CD4-positive, alpha-beta memory T cell (primary cell): Measurements from ENCODE around the gene EFNA4. TPM values are rescaled to one million over a fixed set of nuclear protein-coding genes. Genes with fewer than 3 reads are reported as not detected.

Experiments used
- CTCF ChIA-PET: fragments of 350-600 bp; sonication (Branson Sonifier 250); formaldehyde crosslinking; loops from one replicate; lab custom pipeline; 2021; ENCODE audit warnings: inconsistent platforms; ENCODE audit not compliant: partially characterized antibody; lab: Charles Lee
- POLR2A ChIA-PET: fragments of 350-600 bp; sonication (Branson Sonifier 250); formaldehyde crosslinking; loops from one replicate; lab custom pipeline; 2021; ENCODE audit not compliant: partially characterized antibody; lab: Charles Lee
- DNase-seq, 5 donors: peaks; one replicate each; pipeline versions ENCODE4 v3.0.0 to v3.0.0-alpha.2; 2020 to 2022; ENCODE audit warnings: mixed read lengths in 1 of 5
- H3K27ac ChIP-seq: one replicate; pipeline ENCODE4 v1.7.0; 2013; ENCODE audit warnings: low read depth, low read length
- H3K27me3 ChIP-seq: 2 replicates; pipeline ENCODE4 v1.7.0; 2013; ENCODE audit warnings: mild to moderate bottlenecking, low read length, moderate library complexity; ENCODE audit not compliant: insufficient read depth
- H3K36me3 ChIP-seq: 2 replicates; pipeline ENCODE4 v1.7.0; 2013; ENCODE audit warnings: mild to moderate bottlenecking, low read length, moderate library complexity; ENCODE audit not compliant: insufficient read depth
- H3K4me1 ChIP-seq: 2 replicates; pipeline ENCODE4 v1.7.0; 2013; ENCODE audit warnings: mild to moderate bottlenecking, low read length, moderate library complexity; ENCODE audit not compliant: insufficient read depth
- H3K4me3 ChIP-seq, 2 donors: one replicate each; pipeline ENCODE4 v1.7.0; 2013; ENCODE audit warnings: low read length in 2 of 2, mild to moderate bottlenecking in 1 of 2
- H3K9me3 ChIP-seq, 2 donors: one replicate each; pipeline ENCODE4 v1.7.0; 2013; ENCODE audit warnings: low read length in 2 of 2, control low read depth in 1 of 2; ENCODE audit not compliant: control insufficient read depth in 1 of 2
- H3K27ac Mint-ChIP-seq, 7 donors: one replicate each; pipeline ENCODE4 v1.8.0; 2020 to 2021; ENCODE audit warnings: mixed read lengths in 7 of 7, mild to moderate bottlenecking in 6 of 7, inconsistent platforms in 3 of 7, moderate library complexity in 3 of 7
- H3K27me3 Mint-ChIP-seq, 2 donors: one replicate each; pipeline ENCODE4 v1.8.0; 2020 to 2021; ENCODE audit warnings: mixed read lengths in 2 of 2
- H3K36me3 Mint-ChIP-seq, 2 donors: one replicate each; pipeline ENCODE4 v1.8.0; 2020 to 2021; ENCODE audit warnings: mixed read lengths in 2 of 2, inconsistent platforms in 1 of 2, mild to moderate bottlenecking in 1 of 2
- H3K4me1 Mint-ChIP-seq, 4 donors: one replicate each; pipeline ENCODE4 v1.8.0; 2020 to 2021; ENCODE audit warnings: mixed read lengths in 4 of 4, mild to moderate bottlenecking in 1 of 4
- H3K4me3 Mint-ChIP-seq, 8 donors: one replicate each; pipeline ENCODE4 v1.8.0; 2020 to 2021; ENCODE audit warnings: mixed read lengths in 8 of 8, mild to moderate bottlenecking in 7 of 8, moderate library complexity in 6 of 8, inconsistent platforms in 3 of 8
- H3K9me3 Mint-ChIP-seq, 8 donors: one replicate each; pipeline ENCODE4 v1.8.0; 2020 to 2021; ENCODE audit warnings: mixed read lengths in 8 of 8, mild to moderate bottlenecking in 5 of 8, inconsistent platforms in 3 of 8, moderate library complexity in 1 of 8
- intact Hi-C: fragments of 100-400 bp; cut with micrococcal nuclease; formaldehyde crosslinking; loops from one replicate; pipeline ENCODE4 v1.15.1; 2023
- polyA plus RNA-seq, 2 donors: library from polyadenylated mRNA; unstranded; fragments of 300-500 nt; fragmentation: Illumina TruSeq; gene quantifications; one replicate each; pipeline ENCODE4 v1.2.3, GENCODE V29; 2021
- total RNA-seq, 2 experiments: library from RNA; stranded (reverse); gene quantifications; one replicate each; pipeline ENCODE4 v1.2.3, GENCODE V29; 2021

Gene EFNA4
- total and polyA plus RNA-seq, 4 experiments from 2014 or later: 2.5 to 8.5 (median 4.7) TPM

GRCh38 chr1:155024315-155024714 is 39.2 kb upstream of the EFNA4 start:
- intact Hi-C loops: no loop called here
- Mint-ChIP-seq H3K36me3 (peaks cover 0 to 4% of the 10 kb centered on the region in 2 donors), H3K27me3 (no peaks in the 10 kb centered on the region), H3K9me3 (peaks cover 0 to 1% (median 0%) of the 10 kb centered on the region in 8 donors), H3K4me3 (no peak overlapping the region), H3K27ac (no peak overlapping the region), H3K4me1 (peaks cover 12 to 24% (median 18%) of the 10 kb centered on the region in 4 donors)
- CTCF ChIA-PET: interaction anchor here (1.0 kb wide), 1 partner anchor 54 kb away, joined by 3 read pairs; the partner anchor contains the start of gene EFNA3
- POLR2A ChIA-PET: interaction anchor here (38.9 kb wide), 1 partner anchor 54 kb away, joined by 1543 read pairs; the partner anchor contains the start of genes CKS1B, FLAD1, PBXIP1 and PYGO2
- Histone ChIP-seq H3K9me3 (no peaks in the 10 kb centered on the region), H3K27me3 (no peaks in the 10 kb centered on the region), H3K27ac (no peak overlapping the region), H3K4me1 (no peaks in the 10 kb centered on the region), H3K4me3 (no peak overlapping the region), H3K36me3 (no peaks in the 10 kb centered on the region)
- DNase-seq: no peak

- H3K36me3 ChIP-seq: no peaks in the 10 kb centered on the region
- no peak for DNase-seq
- no peaks in the 10 kb centered on the region for H3K4me1 ChIP-seq
- peaks cover 0 to 1% (median 0%) of the 10 kb centered on the region in 8 donors for H3K9me3 Mint-ChIP-seq
- ChIA-PET CTCF (no interaction called here), POLR2A (interaction anchor here (0.5 kb wide), 1 partner anchor 419 kb away, joined by 7 read pairs; no protein-coding TSS in a partner anchor)
- no peaks in the 10 kb centered on the region for H3K27me3 ChIP-seq
- H3K36me3 Mint-ChIP-seq: no peaks in the 10 kb centered on the region
- no peaks in the 10 kb centered on the region for H3K9me3 ChIP-seq
- H3K4me3 ChIP-seq: no peak overlapping the region
- peaks cover 4 to 15% (median 10%) of the 10 kb centered on the region in 4 donors for H3K4me1 Mint-ChIP-seq
- intact Hi-C loops: no loop called here
- H3K4me3 Mint-ChIP-seq: no peak overlapping the region
- H3K27ac ChIP-seq: no peak overlapping the region
- H3K27ac Mint-ChIP-seq: no peak overlapping the region
- no peaks in the 10 kb centered on the region for H3K27me3 Mint-ChIP-seq
Observed at GRCh38 chr1:155026154-155026553, 37.4 kb upstream of the EFNA4 start.

GRCh38 chr1:155026588-155026987 is 37.0 kb upstream of the EFNA4 start:
- Histone ChIP-seq H3K27ac (no peak overlapping the region), H3K4me3 (no peak overlapping the region), H3K9me3 (no peaks in the 10 kb centered on the region), H3K36me3 (no peaks in the 10 kb centered on the region), H3K27me3 (no peaks in the 10 kb centered on the region), H3K4me1 (no peaks in the 10 kb centered on the region)
- ChIA-PET CTCF (no interaction called here), POLR2A (interaction anchor here (0.5 kb wide), 1 partner anchor 420 kb away, joined by 7 read pairs; no protein-coding TSS in a partner anchor)
- peak overlapping the region in 1 of 7 donors; percentile 37 for H3K27ac Mint-ChIP-seq
- intact Hi-C loops: no loop called here
- peaks cover 0 to 1% (median 0%) of the 10 kb centered on the region in 8 donors for H3K9me3 Mint-ChIP-seq
- peaks cover 4 to 15% (median 8%) of the 10 kb centered on the region in 4 donors for H3K4me1 Mint-ChIP-seq
- no peaks in the 10 kb centered on the region for H3K27me3 Mint-ChIP-seq
- no peak for DNase-seq
- no peaks in the 10 kb centered on the region for H3K36me3 Mint-ChIP-seq
- no peak overlapping the region for H3K4me3 Mint-ChIP-seq

- POLR2A ChIA-PET: no interaction called here
- Histone ChIP-seq H3K36me3 (no peaks in the 10 kb centered on the region), H3K4me1 (no peaks in the 10 kb centered on the region), H3K27me3 (no peaks in the 10 kb centered on the region), H3K9me3 (no peaks in the 10 kb centered on the region), H3K27ac (no peak overlapping the region), H3K4me3 (no peak overlapping the region)
- Mint-ChIP-seq H3K27me3 (no peaks in the 10 kb centered on the region), H3K27ac (peak overlapping the region in 1 of 7 donors; percentile 79), H3K9me3 (no peaks in the 10 kb centered on the region), H3K4me1 (no peaks in the 10 kb centered on the region), H3K36me3 (no peaks in the 10 kb centered on the region), H3K4me3 (no peak overlapping the region)
- DNase-seq: no peak
- intact Hi-C loops: no loop called here
- CTCF ChIA-PET: interaction anchor here (0.7 to 0.8 kb wide), 2 partner anchors 13 to 88 kb away, joined by 3 read pairs; no protein-coding TSS in a partner anchor
Observed at GRCh38 chr1:155029513-155030242, 33.9 kb upstream of the EFNA4 start.

- Mint-ChIP-seq H3K36me3 (no peaks in the 10 kb centered on the region), H3K9me3 (no peaks in the 10 kb centered on the region), H3K27me3 (no peaks in the 10 kb centered on the region), H3K4me1 (no peaks in the 10 kb centered on the region), H3K27ac (no peak overlapping the region), H3K4me3 (peak overlapping the region in 1 of 8 donors; percentile 12)
- Histone ChIP-seq H3K9me3 (no peaks in the 10 kb centered on the region), H3K36me3 (no peaks in the 10 kb centered on the region), H3K27ac (no peak overlapping the region), H3K4me3 (no peak overlapping the region), H3K27me3 (no peaks in the 10 kb centered on the region), H3K4me1 (no peaks in the 10 kb centered on the region)
- no peak for DNase-seq
- intact Hi-C loops: no loop called here
- POLR2A ChIA-PET: no interaction called here
- CTCF ChIA-PET: interaction anchor here (0.7 to 1.5 kb wide), 3 partner anchors 13 to 89 kb away, joined by 3 read pairs; no protein-coding TSS in a partner anchor
Observed at GRCh38 chr1:155030243-155030795, 33.2 kb upstream of the EFNA4 start.

GRCh38 chr1:155030899-155031298 is 32.6 kb upstream of the EFNA4 start:
- no peak overlapping the region for H3K27ac Mint-ChIP-seq
- H3K4me3 Mint-ChIP-seq: no peak overlapping the region
- Histone ChIP-seq H3K36me3 (no peaks in the 10 kb centered on the region), H3K4me3 (no peak overlapping the region), H3K9me3 (no peaks in the 10 kb centered on the region), H3K4me1 (no peaks in the 10 kb centered on the region), H3K27me3 (no peaks in the 10 kb centered on the region), H3K27ac (no peak overlapping the region)
- no peaks in the 10 kb centered on the region for H3K36me3 Mint-ChIP-seq
- H3K9me3 Mint-ChIP-seq: no peaks in the 10 kb centered on the region
- no peaks in the 10 kb centered on the region for H3K4me1 Mint-ChIP-seq
- intact Hi-C loops: no loop called here
- DNase-seq: no peak
- POLR2A ChIA-PET: no interaction called here
- CTCF ChIA-PET: interaction anchor here (1.5 kb wide), 1 partner anchor 28 kb away, joined by 3 read pairs; no protein-coding TSS in a partner anchor
- H3K27me3 Mint-ChIP-seq: no peaks in the 10 kb centered on the region

- Mint-ChIP-seq H3K36me3 (no peaks in the 10 kb centered on the region), H3K9me3 (no peaks in the 10 kb centered on the region), H3K27me3 (no peaks in the 10 kb centered on the region), H3K4me3 (no peak overlapping the region), H3K4me1 (no peaks in the 10 kb centered on the region), H3K27ac (peak overlapping the region in 1 of 7 donors; percentile 35)
- ChIA-PET POLR2A (no interaction called here), CTCF (interaction anchor here (1.5 kb wide), 1 partner anchor 13 kb away, joined by 3 read pairs; no protein-coding TSS in a partner anchor)
- intact Hi-C loops: no loop called here
- H3K9me3 ChIP-seq: no peaks in the 10 kb centered on the region
- no peak overlapping the region for H3K27ac ChIP-seq
- no peaks in the 10 kb centered on the region for H3K4me1 ChIP-seq
- no peaks in the 10 kb centered on the region for H3K27me3 ChIP-seq
- H3K4me3 ChIP-seq: no peak overlapping the region
- no peaks in the 10 kb centered on the region for H3K36me3 ChIP-seq
- DNase-seq: no peak
Observed at GRCh38 chr1:155032886-155033285, 30.7 kb upstream of the EFNA4 start.
